OCI-LY7 (cell line): ENCODE results near the gene GDPD4.

Source experiments
- EZH2phosphoT487 ChIP-seq: fragments of 200-600 bp; sonication (generic); IDR thresholded peaks from 2 replicates; pipeline ENCODE4 v1.6.1; 2018; ENCODE audit warnings: low read depth, borderline replicate concordance, mild to moderate bottlenecking, mixed run types, antibody characterized with exemption, low read length, moderate library complexity, mixed read lengths
- TF ChIP-seq, protein P1 (sequence below): fragments of 200-600 bp; sonication (generic); conservative IDR thresholded peaks from 2 replicates; pipeline ENCODE4 v1.5.1; 2014; ENCODE audit warnings: mild to moderate bottlenecking, antibody characterized with exemption, low read length, moderate library complexity, mixed read lengths

DNA sequence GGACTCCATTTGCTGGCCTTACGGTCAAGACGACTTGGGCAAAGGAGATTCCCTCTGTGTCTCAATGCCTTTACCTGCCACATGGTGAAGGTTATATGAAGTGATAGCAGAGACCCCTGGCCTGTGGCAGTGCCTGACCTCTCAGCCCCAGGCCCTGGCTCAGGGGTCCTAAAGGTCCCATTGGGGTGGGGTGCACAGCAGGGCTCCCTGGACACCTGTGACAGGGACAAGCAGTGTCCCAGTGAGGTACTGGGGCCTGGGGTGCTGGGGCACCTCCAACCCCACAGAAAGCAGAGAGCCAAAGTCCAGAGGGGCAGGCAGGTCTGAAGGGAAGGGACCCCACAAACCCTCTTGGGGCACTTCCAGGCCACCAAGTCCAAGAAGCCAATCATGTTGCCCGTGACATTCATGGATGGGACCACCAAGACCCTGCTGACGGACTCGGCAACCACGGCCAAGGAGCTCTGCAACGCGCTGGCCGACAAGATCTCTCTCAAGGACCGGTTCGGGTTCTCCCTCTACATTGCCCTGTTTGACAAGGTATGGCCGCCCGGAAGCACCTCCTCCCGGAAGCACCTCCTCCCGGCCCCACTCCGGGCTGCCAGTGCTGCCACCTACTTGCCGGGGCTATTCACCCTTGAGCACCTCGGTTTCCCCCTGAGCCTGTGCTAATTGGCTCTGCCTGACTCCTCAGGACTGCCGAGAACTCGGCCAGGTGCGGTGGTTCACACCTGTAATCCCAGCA, 111.0 kb downstream of the GDPD4 start:
- TF ChIP-seq, protein P1, sequence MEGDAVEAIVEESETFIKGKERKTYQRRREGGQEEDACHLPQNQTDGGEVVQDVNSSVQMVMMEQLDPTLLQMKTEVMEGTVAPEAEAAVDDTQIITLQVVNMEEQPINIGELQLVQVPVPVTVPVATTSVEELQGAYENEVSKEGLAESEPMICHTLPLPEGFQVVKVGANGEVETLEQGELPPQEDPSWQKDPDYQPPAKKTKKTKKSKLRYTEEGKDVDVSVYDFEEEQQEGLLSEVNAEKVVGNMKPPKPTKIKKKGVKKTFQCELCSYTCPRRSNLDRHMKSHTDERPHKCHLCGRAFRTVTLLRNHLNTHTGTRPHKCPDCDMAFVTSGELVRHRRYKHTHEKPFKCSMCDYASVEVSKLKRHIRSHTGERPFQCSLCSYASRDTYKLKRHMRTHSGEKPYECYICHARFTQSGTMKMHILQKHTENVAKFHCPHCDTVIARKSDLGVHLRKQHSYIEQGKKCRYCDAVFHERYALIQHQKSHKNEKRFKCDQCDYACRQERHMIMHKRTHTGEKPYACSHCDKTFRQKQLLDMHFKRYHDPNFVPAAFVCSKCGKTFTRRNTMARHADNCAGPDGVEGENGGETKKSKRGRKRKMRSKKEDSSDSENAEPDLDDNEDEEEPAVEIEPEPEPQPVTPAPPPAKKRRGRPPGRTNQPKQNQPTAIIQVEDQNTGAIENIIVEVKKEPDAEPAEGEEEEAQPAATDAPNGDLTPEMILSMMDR, result no peak
- no peak for TF ChIP-seq EZH2phosphoT487
